ENCODE results near the gene RABGAP1L.
"Not testable (repeated sequence)": the region's sequence is repeated elsewhere in the genome, so short reads cannot be mapped to it uniquely, and the experiment has no call there.

Gene RABGAP1L

GRCh38 chr1:174800216-174800851 is 641.0 kb downstream of the RABGAP1L start:
- DNase-seq (ENCODE audit: low read depth in 2 of 2): no peak

GRCh38 chr1:174800876-174801275 is 641.6 kb downstream of the RABGAP1L start:
- DNase-seq (ENCODE audit: low read depth in 2 of 2): no peak

GRCh38 chr1:174809755-174810280 is 650.5 kb downstream of the RABGAP1L start:
- DNase-seq (ENCODE audit: low read depth in 2 of 2): no peak

GRCh38 chr1:174812016-174812415 is 652.7 kb downstream of the RABGAP1L start:
- DNase-seq (ENCODE audit: low read depth in 2 of 2): no peak

- no peak for DNase-seq (ENCODE audit: low read depth in 2 of 2)
Measured at GRCh38 chr1:174812656-174813055, 653.3 kb downstream of the RABGAP1L start.

GRCh38 chr1:174815036-174815435 is 655.7 kb downstream of the RABGAP1L start:
- DNase-seq (ENCODE audit: low read depth in 2 of 2): no peak

- DNase-seq (ENCODE audit: low read depth in 2 of 2): no peak
Measured at GRCh38 chr1:174815474-174815908, 656.2 kb downstream of the RABGAP1L start.

GRCh38 chr1:174816621-174817020 is 657.3 kb downstream of the RABGAP1L start:
- DNase-seq (ENCODE audit: low read depth in 2 of 2): not testable (repeated sequence)

GRCh38 chr1:174818014-174818616 is 658.8 kb downstream of the RABGAP1L start:
- no peak for DNase-seq (ENCODE audit: low read depth in 2 of 2)

GRCh38 chr1:174818951-174819350 is 659.6 kb downstream of the RABGAP1L start:
- DNase-seq (ENCODE audit: low read depth in 2 of 2): no peak

- DNase-seq (ENCODE audit: low read depth in 2 of 2): no peak
Measured at GRCh38 chr1:174819596-174819995, 660.3 kb downstream of the RABGAP1L start.

GRCh38 chr1:174825127-174825526 is 665.8 kb downstream of the RABGAP1L start:
- DNase-seq (ENCODE audit: low read depth in 2 of 2): no peak

- no peak for DNase-seq (ENCODE audit: low read depth in 2 of 2)
Measured at GRCh38 chr1:174825806-174826205, 666.5 kb downstream of the RABGAP1L start.

GRCh38 chr1:174828264-174828663 is 668.9 kb downstream of the RABGAP1L start:
- no peak for DNase-seq (ENCODE audit: low read depth in 2 of 2)

GRCh38 chr1:174829990-174830389 is 670.7 kb downstream of the RABGAP1L start:
- no peak for DNase-seq (ENCODE audit: low read depth in 2 of 2)

GRCh38 chr1:174836543-174836942 is 677.2 kb downstream of the RABGAP1L start:
- no peak for DNase-seq (ENCODE audit: low read depth in 2 of 2)

- DNase-seq (ENCODE audit: low read depth in 2 of 2): no peak
Measured at GRCh38 chr1:174837386-174837785, 678.1 kb downstream of the RABGAP1L start.

GRCh38 chr1:174839211-174839610 is 679.9 kb downstream of the RABGAP1L start:
- no peak for DNase-seq (ENCODE audit: low read depth in 2 of 2)

- DNase-seq (ENCODE audit: low read depth in 2 of 2): no peak
Measured at GRCh38 chr1:174841747-174842146, 682.4 kb downstream of the RABGAP1L start.

GRCh38 chr1:174848593-174849560 is 689.6 kb downstream of the RABGAP1L start:
- not testable (repeated sequence) for DNase-seq (ENCODE audit: low read depth in 2 of 2)

- DNase-seq (ENCODE audit: low read depth in 2 of 2): no peak
Measured at GRCh38 chr1:174850726-174851125, 691.4 kb downstream of the RABGAP1L start.

GRCh38 chr1:174858301-174858700 is 699.0 kb downstream of the RABGAP1L start:
- DNase-seq (ENCODE audit: low read depth in 2 of 2): no peak

Data from stimulated activated CD8-positive, alpha-beta memory T cell treated with anti-CD3 and anti-CD28 coated beads, Interleukin-7, amount 100 ng/mL, for 1 hour (primary cell).